Calu3 (cell line): ENCODE results near the gene TADA2B. TPM values are rescaled to one million over a fixed set of nuclear protein-coding genes. Genes with fewer than 3 reads are reported as not detected.

Experiments
- BruUV-seq: library from RNA; stranded (reverse); fragments of 400-500 nt; replicated peaks from 2 replicates; lab custom pipeline; 2021; lab: Mats Ljungman, UMichigan
- CTCF ChIA-PET: fragments of 300-600 bp; sonication (Branson Sonifier 250); formaldehyde crosslinking; loops from one replicate; lab custom pipeline; 2022; ENCODE audit warnings: antibody characterized with exemption; lab: Charles Lee
- DNase-seq: peaks from one replicate; pipeline ENCODE4 v3.0.0; 2022
- H3K27ac Mint-ChIP-seq: one replicate; pipeline ENCODE4 v1.8.0; 2022; ENCODE audit warnings: mixed read lengths; ENCODE audit not compliant: unreplicated experiment
- H3K27me3 Mint-ChIP-seq: one replicate; pipeline ENCODE4 v1.8.0; 2022; ENCODE audit warnings: mixed read lengths; ENCODE audit not compliant: unreplicated experiment
- H3K36me3 Mint-ChIP-seq: one replicate; pipeline ENCODE4 v1.8.0; 2022; ENCODE audit warnings: mild to moderate bottlenecking, moderate library complexity, mixed read lengths; ENCODE audit not compliant: insufficient read depth, unreplicated experiment
- H3K4me1 Mint-ChIP-seq: one replicate; pipeline ENCODE4 v1.8.0; 2022; ENCODE audit warnings: mild to moderate bottlenecking, low read depth, mixed read lengths; ENCODE audit not compliant: unreplicated experiment
- H3K4me3 Mint-ChIP-seq: one replicate; pipeline ENCODE4 v1.8.0; 2022; ENCODE audit warnings: mild to moderate bottlenecking, low read depth, moderate library complexity, mixed read lengths; ENCODE audit not compliant: unreplicated experiment
- H3K9me3 Mint-ChIP-seq: one replicate; pipeline ENCODE4 v1.8.0; 2022; ENCODE audit warnings: low read depth, mixed read lengths; ENCODE audit not compliant: unreplicated experiment
- intact Hi-C: fragments of 100-400 bp; cut with micrococcal nuclease; formaldehyde crosslinking; loops from one replicate; pipeline ENCODE4 v1.10.0; 2022; ENCODE audit not compliant: unreplicated experiment
- total RNA-seq: library from RNA; stranded (reverse); gene quantifications from 2 replicates; pipeline ENCODE4 v1.2.3, GENCODE V29; 2022
- TF ChIP-seq, protein P1 (sequence below): fragments of 200-600 bp; IDR thresholded peaks from one replicate; pipeline ENCODE4 v1.8.0; 2022; ENCODE audit warnings: antibody characterized with exemption; ENCODE audit not compliant: unreplicated experiment

The TADA2B gene
- total RNA-seq, 1 experiment from 2014 or later, result 15.1 TPM

DNA sequence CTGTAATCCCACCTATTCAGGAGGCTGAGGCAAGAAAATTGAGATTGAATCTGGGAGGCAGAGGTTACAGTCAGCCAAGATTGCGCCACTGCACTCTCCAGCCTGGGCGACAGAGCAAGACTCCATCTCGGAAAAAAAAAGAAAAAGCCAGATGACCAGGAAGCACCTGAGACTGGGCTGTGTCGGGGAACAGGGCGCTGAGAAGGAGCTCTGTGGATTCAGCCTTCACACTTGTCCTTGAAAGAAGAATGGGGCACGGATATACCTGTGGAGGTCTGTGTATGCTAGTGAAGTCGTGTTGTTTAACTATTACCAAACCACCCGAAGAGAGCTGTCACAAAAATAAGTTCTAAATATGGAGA is 39.3 kb upstream of the TADA2B start:
- peaks cover 14% of the 10 kb centered on the region for H3K4me1 Mint-ChIP-seq
- H3K36me3 Mint-ChIP-seq, result peaks cover 24% of the 10 kb centered on the region
- H3K9me3 Mint-ChIP-seq, result no peaks in the 10 kb centered on the region
- TF ChIP-seq, protein P1, sequence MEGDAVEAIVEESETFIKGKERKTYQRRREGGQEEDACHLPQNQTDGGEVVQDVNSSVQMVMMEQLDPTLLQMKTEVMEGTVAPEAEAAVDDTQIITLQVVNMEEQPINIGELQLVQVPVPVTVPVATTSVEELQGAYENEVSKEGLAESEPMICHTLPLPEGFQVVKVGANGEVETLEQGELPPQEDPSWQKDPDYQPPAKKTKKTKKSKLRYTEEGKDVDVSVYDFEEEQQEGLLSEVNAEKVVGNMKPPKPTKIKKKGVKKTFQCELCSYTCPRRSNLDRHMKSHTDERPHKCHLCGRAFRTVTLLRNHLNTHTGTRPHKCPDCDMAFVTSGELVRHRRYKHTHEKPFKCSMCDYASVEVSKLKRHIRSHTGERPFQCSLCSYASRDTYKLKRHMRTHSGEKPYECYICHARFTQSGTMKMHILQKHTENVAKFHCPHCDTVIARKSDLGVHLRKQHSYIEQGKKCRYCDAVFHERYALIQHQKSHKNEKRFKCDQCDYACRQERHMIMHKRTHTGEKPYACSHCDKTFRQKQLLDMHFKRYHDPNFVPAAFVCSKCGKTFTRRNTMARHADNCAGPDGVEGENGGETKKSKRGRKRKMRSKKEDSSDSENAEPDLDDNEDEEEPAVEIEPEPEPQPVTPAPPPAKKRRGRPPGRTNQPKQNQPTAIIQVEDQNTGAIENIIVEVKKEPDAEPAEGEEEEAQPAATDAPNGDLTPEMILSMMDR, result no peak
- intact Hi-C loops, result no loop called here
- no peak for DNase-seq
- BruUV-seq, result no TSS peak
- H3K27ac Mint-ChIP-seq, result no peak overlapping the region
- H3K4me3 Mint-ChIP-seq, result no peak overlapping the region
- H3K27me3 Mint-ChIP-seq, result no peaks in the 10 kb centered on the region
- CTCF ChIA-PET, result no interaction called here

- Mint-ChIP-seq H3K27ac (no peak overlapping the region), H3K36me3 (peaks cover 28% of the 10 kb centered on the region), H3K4me3 (no peak overlapping the region), H3K27me3 (no peaks in the 10 kb centered on the region), H3K9me3 (no peaks in the 10 kb centered on the region), H3K4me1 (peaks cover 9% of the 10 kb centered on the region)
- no TSS peak for BruUV-seq
- CTCF ChIA-PET, result no interaction called here
- DNase-seq, result no peak
- TF ChIP-seq, protein P1, result no peak
- intact Hi-C loops, result no loop called here
Measured at GRCh38 chr4:7004331-7004730, 38.8 kb upstream of the TADA2B start.

- no TSS peak for BruUV-seq
- intact Hi-C loops, result no loop called here
- no peaks in the 10 kb centered on the region for H3K9me3 Mint-ChIP-seq
- TF ChIP-seq, protein P1, result no peak
- DNase-seq, result no peak
- H3K36me3 Mint-ChIP-seq, result peaks cover 29% of the 10 kb centered on the region
- no peak overlapping the region for H3K4me3 Mint-ChIP-seq
- CTCF ChIA-PET, result no interaction called here
- H3K27ac Mint-ChIP-seq, result no peak overlapping the region
- H3K4me1 Mint-ChIP-seq, result peaks cover 5% of the 10 kb centered on the region
- no peaks in the 10 kb centered on the region for H3K27me3 Mint-ChIP-seq
Measured at GRCh38 chr4:7005571-7005970, 37.6 kb upstream of the TADA2B start.

DNA sequence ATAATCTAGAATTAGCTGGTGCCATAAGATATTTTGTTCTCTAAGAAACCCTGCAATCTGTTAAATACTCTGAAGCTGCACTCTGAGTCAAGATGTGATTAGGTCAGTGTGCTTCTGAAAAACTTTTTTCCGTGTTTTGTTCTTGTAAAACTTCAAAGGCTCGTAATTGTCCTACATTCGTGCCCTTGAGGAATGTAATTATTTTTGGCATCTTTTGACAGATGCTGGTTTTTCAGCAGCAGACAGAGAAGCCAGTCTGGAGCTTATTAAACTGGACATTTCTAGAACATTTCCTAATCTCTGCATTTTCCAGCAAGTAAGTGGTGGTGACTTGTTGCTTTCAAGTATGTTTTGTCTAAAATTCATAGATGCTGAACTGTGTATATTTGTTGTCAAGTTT is 36.8 kb upstream of the TADA2B start:
- no peak overlapping the region for H3K4me3 Mint-ChIP-seq
- CTCF ChIA-PET, result no interaction called here
- H3K9me3 Mint-ChIP-seq, result no peaks in the 10 kb centered on the region
- intact Hi-C loops, result no loop called here
- no TSS peak for BruUV-seq
- no peak for DNase-seq
- no peaks in the 10 kb centered on the region for H3K27me3 Mint-ChIP-seq
- H3K36me3 Mint-ChIP-seq, result peaks cover 22% of the 10 kb centered on the region
- TF ChIP-seq, protein P1, result no peak
- peaks cover 5% of the 10 kb centered on the region for H3K4me1 Mint-ChIP-seq
- H3K27ac Mint-ChIP-seq, result no peak overlapping the region
